ENCODE measurements around the gene ABI3BP.

The ABI3BP gene

DNA sequence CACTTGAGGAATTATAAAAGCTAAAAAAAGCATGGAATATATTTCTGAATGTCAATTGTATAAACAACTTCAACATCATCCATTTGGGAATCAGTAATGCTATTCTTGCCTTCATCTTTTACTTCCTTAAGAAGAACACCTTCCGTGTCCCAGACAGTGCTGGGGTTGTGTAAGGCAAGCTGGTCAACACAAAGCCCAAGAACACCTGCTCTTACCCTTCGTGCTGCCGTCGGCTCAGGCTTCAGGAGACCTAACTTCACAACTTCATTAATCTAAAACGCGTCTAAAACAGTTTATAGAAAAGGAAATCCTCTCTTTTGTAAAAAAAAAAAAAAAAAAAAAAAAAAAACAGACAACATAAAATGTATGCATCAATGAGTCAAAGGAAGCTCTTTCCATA is 81.3 kb downstream of the ABI3BP start:
- no peak overlapping the region for H3K27ac ChIP-seq (ENCODE audit: low read depth, low read length)
- H3K4me3 ChIP-seq (ENCODE audit: low read depth, low read length), result no peak overlapping the region
- no peak overlapping the region for H2BK120ac ChIP-seq (ENCODE audit: insufficient read depth, low read length, poor library complexity)
- H3K9ac ChIP-seq (ENCODE audit: low read length), result no peak overlapping the region
- no peaks in the 10 kb centered on the region for H3K9me3 ChIP-seq (ENCODE audit: insufficient read depth, low read depth, low read length)
- H4K8ac ChIP-seq (ENCODE audit: low read depth, low read length), result no peak overlapping the region
- H3K36me3 ChIP-seq (ENCODE audit: control insufficient read depth in 1 of 2, insufficient read depth in 2 of 2, low read length in 2 of 2), result no peaks in the 10 kb centered on the region
- WGBS (ENCODE audit: extremely low coverage, insufficient coverage, insufficient read length), result no CpG with 5 or more reads among the region's 6 CpGs
- H4K91ac ChIP-seq (ENCODE audit: low read depth, low read length), result no peak overlapping the region
- H4K12ac ChIP-seq (ENCODE audit: low read depth, low read length), result no peak overlapping the region
- no peak overlapping the region for H2AK5ac ChIP-seq (ENCODE audit: low read length)
- H3K23ac ChIP-seq (ENCODE audit: low read length), result no peak overlapping the region
- no peak overlapping the region for H3K14ac ChIP-seq (ENCODE audit: low read length)
- no peak overlapping the region for H2BK12ac ChIP-seq (ENCODE audit: low read length)
- no peaks in the 10 kb centered on the region for H3K4me1 ChIP-seq (ENCODE audit: control insufficient read depth in 1 of 2, insufficient read depth in 2 of 2, low read length in 2 of 2)
- H3K18ac ChIP-seq (ENCODE audit: low read length), result no peak overlapping the region
- H3K79me2 ChIP-seq (ENCODE audit: control insufficient read depth, insufficient read depth, low read length, poor library complexity), result no peaks in the 10 kb centered on the region
- H3K4ac ChIP-seq (ENCODE audit: low read depth, low read length), result no peak overlapping the region
- H3K79me1 ChIP-seq (ENCODE audit: low read length), result no peaks in the 10 kb centered on the region
- no peaks in the 10 kb centered on the region for H3K27me3 ChIP-seq (ENCODE audit: insufficient read depth, low read length)
- H2AFZ ChIP-seq (ENCODE audit: insufficient read depth, low read length, poor library complexity), result no peak overlapping the region
- no peak overlapping the region for H2BK5ac ChIP-seq (ENCODE audit: low read depth, low read length, poor library complexity)
- no peak overlapping the region for H3K4me2 ChIP-seq (ENCODE audit: low read length)
- DNase-seq, result no peak

- no CpG with 5 or more reads among the region's 2 CpGs for WGBS (ENCODE audit: extremely low coverage, insufficient coverage, insufficient read length)
Observed at GRCh38 chr3:100910986-100911385, 82.2 kb downstream of the ABI3BP start.

GRCh38 chr3:100902572-100902971 is 90.6 kb downstream of the ABI3BP start:
- Histone ChIP-seq H4K91ac (ENCODE audit: low read depth, low read length) (no peak overlapping the region), H2AK5ac (ENCODE audit: low read length) (no peak overlapping the region), H2BK5ac (ENCODE audit: low read depth, low read length, poor library complexity) (no peak overlapping the region), H3K79me2 (ENCODE audit: control insufficient read depth, insufficient read depth, low read length, poor library complexity) (no peaks in the 10 kb centered on the region), H3K4me1 (ENCODE audit: control insufficient read depth in 1 of 2, insufficient read depth in 2 of 2, low read length in 2 of 2) (no peaks in the 10 kb centered on the region), H2BK120ac (ENCODE audit: insufficient read depth, low read length, poor library complexity) (no peak overlapping the region), H2AFZ (ENCODE audit: insufficient read depth, low read length, poor library complexity) (no peak overlapping the region), H3K36me3 (ENCODE audit: control insufficient read depth in 1 of 2, insufficient read depth in 2 of 2, low read length in 2 of 2) (no peaks in the 10 kb centered on the region), H3K9ac (ENCODE audit: low read length) (no peak overlapping the region), H3K4ac (ENCODE audit: low read depth, low read length) (no peak overlapping the region), H3K18ac (ENCODE audit: low read length) (no peak overlapping the region), H3K4me3 (ENCODE audit: low read depth, low read length) (no peak overlapping the region), H3K14ac (ENCODE audit: low read length) (no peak overlapping the region), H3K27ac (ENCODE audit: low read depth, low read length) (no peak overlapping the region), H4K8ac (ENCODE audit: low read depth, low read length) (no peak overlapping the region), H3K9me3 (ENCODE audit: insufficient read depth, low read depth, low read length) (no peaks in the 10 kb centered on the region), H3K4me2 (ENCODE audit: low read length) (no peak overlapping the region), H2BK12ac (ENCODE audit: low read length) (no peak overlapping the region), H3K23ac (ENCODE audit: low read length) (no peak overlapping the region), H3K79me1 (ENCODE audit: low read length) (no peaks in the 10 kb centered on the region), H3K27me3 (ENCODE audit: insufficient read depth, low read length) (no peaks in the 10 kb centered on the region), H4K12ac (ENCODE audit: low read depth, low read length) (no peak overlapping the region)
- no CpG with 5 or more reads among the region's 5 CpGs for WGBS (ENCODE audit: extremely low coverage, insufficient coverage, insufficient read length)
- no peak for DNase-seq

More at GRCh38 chr3:100910986-100911385, 82.2 kb downstream of the ABI3BP start:
- Histone ChIP-seq H3K36me3 (ENCODE audit: control insufficient read depth in 1 of 2, insufficient read depth in 2 of 2, low read length in 2 of 2) (no peaks in the 10 kb centered on the region), H3K4me1 (ENCODE audit: control insufficient read depth in 1 of 2, insufficient read depth in 2 of 2, low read length in 2 of 2) (no peaks in the 10 kb centered on the region), H3K27me3 (ENCODE audit: insufficient read depth, low read length) (no peaks in the 10 kb centered on the region), H3K14ac (ENCODE audit: low read length) (no peak overlapping the region), H3K4me2 (ENCODE audit: low read length) (no peak overlapping the region), H3K23ac (ENCODE audit: low read length) (no peak overlapping the region), H2BK12ac (ENCODE audit: low read length) (no peak overlapping the region), H4K8ac (ENCODE audit: low read depth, low read length) (no peak overlapping the region), H3K9ac (ENCODE audit: low read length) (no peak overlapping the region), H2AK5ac (ENCODE audit: low read length) (no peak overlapping the region), H3K18ac (ENCODE audit: low read length) (no peak overlapping the region), H3K79me2 (ENCODE audit: control insufficient read depth, insufficient read depth, low read length, poor library complexity) (no peaks in the 10 kb centered on the region), H3K4ac (ENCODE audit: low read depth, low read length) (no peak overlapping the region), H3K9me3 (ENCODE audit: insufficient read depth, low read depth, low read length) (no peaks in the 10 kb centered on the region), H2BK5ac (ENCODE audit: low read depth, low read length, poor library complexity) (no peak overlapping the region), H2AFZ (ENCODE audit: insufficient read depth, low read length, poor library complexity) (no peak overlapping the region), H2BK120ac (ENCODE audit: insufficient read depth, low read length, poor library complexity) (no peak overlapping the region), H3K79me1 (ENCODE audit: low read length) (no peaks in the 10 kb centered on the region), H4K91ac (ENCODE audit: low read depth, low read length) (no peak overlapping the region), H3K4me3 (ENCODE audit: low read depth, low read length) (no peak overlapping the region), H3K27ac (ENCODE audit: low read depth, low read length) (no peak overlapping the region), H4K12ac (ENCODE audit: low read depth, low read length) (no peak overlapping the region)
- no peak for DNase-seq

DNA sequence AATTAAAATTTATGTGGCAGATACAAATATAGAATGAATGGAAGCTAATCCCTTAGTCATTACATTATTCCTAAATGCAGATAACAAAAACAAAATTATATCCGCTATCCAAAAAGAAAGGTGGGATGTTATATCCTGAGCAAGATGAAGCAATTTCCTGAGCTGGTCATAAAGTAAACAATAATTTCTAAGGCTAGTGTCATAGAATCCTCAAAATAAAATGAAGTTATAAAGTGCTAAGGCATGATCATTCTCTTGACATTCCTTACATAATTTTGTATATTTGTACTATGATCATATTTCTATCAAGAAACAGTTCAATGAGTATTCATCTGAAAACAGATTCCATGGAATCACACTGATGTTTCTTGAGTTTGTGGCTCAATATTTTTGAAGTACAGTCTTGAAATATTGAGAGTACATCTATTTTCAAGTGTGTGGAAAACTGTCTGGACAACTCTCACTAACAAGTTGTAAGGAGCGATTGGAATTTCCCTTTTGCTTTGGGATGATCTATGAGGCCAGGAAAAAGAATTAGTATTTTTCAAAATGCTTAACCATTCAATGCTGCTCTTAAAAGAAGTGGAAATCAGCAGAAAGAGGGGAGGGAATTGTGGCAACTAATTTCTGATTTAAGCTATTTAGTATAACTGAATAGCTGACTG is 92.4 kb downstream of the ABI3BP start:
- H3K18ac ChIP-seq (ENCODE audit: low read length), result no peak overlapping the region
- no peak overlapping the region for H2BK12ac ChIP-seq (ENCODE audit: low read length)
- no peak overlapping the region for H3K4ac ChIP-seq (ENCODE audit: low read depth, low read length)
- WGBS (ENCODE audit: extremely low coverage, insufficient coverage, insufficient read length), result no CpG with 5 or more reads among the region's 2 CpGs
- H3K27ac ChIP-seq (ENCODE audit: low read depth, low read length), result no peak overlapping the region
- H2AK5ac ChIP-seq (ENCODE audit: low read length), result no peak overlapping the region
- no peaks in the 10 kb centered on the region for H3K9me3 ChIP-seq (ENCODE audit: insufficient read depth, low read depth, low read length)
- H3K14ac ChIP-seq (ENCODE audit: low read length), result no peak overlapping the region
- no peak overlapping the region for H2AFZ ChIP-seq (ENCODE audit: insufficient read depth, low read length, poor library complexity)
- no peaks in the 10 kb centered on the region for H3K27me3 ChIP-seq (ENCODE audit: insufficient read depth, low read length)
- H2BK5ac ChIP-seq (ENCODE audit: low read depth, low read length, poor library complexity), result no peak overlapping the region
- no peak overlapping the region for H3K4me2 ChIP-seq (ENCODE audit: low read length)
- H3K36me3 ChIP-seq (ENCODE audit: control insufficient read depth in 1 of 2, insufficient read depth in 2 of 2, low read length in 2 of 2), result no peaks in the 10 kb centered on the region
- no peak overlapping the region for H3K9ac ChIP-seq (ENCODE audit: low read length)
- no peak overlapping the region for H3K23ac ChIP-seq (ENCODE audit: low read length)
- no peak overlapping the region for H4K8ac ChIP-seq (ENCODE audit: low read depth, low read length)
- no peaks in the 10 kb centered on the region for H3K4me1 ChIP-seq (ENCODE audit: control insufficient read depth in 1 of 2, insufficient read depth in 2 of 2, low read length in 2 of 2)
- H4K91ac ChIP-seq (ENCODE audit: low read depth, low read length), result no peak overlapping the region
- no peaks in the 10 kb centered on the region for H3K79me2 ChIP-seq (ENCODE audit: control insufficient read depth, insufficient read depth, low read length, poor library complexity)
- H2BK120ac ChIP-seq (ENCODE audit: insufficient read depth, low read length, poor library complexity), result no peak overlapping the region
- H4K12ac ChIP-seq (ENCODE audit: low read depth, low read length), result no peak overlapping the region
- no peaks in the 10 kb centered on the region for H3K79me1 ChIP-seq (ENCODE audit: low read length)
- H3K4me3 ChIP-seq (ENCODE audit: low read depth, low read length), result no peak overlapping the region
- no peak for DNase-seq

All from trophoblast cell (in vitro differentiated cells and primary cell).